GM18909 (cell line): ENCODE results near the gene CIT.

Source experiments
- ATAC-seq: cut with Tn5 transposase; IDR thresholded peaks from one replicate; pipeline ENCODE4 v1.9.1; 2021; ENCODE audit warnings: mild to moderate bottlenecking; ENCODE audit not compliant: unreplicated experiment, poor library complexity

CIT gene

DNA sequence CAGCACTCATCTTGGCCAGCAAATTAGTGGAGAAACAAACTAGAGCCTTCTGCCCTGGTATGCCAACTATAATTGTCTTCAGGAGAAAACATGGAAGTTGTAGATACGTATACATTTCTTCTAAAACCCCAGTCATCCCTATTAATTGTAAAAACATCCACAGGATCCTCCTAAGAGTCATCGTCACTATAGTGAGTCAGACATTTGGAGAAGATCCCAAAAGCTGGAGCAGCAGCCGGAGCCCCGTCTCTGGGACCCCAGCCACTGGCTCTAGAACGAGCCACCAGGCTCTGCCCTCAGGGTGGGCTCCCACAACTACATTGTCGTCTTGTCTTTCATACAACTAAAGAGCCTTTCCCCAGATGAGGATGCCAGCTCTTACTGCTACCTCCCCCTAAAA lies 193.7 kb downstream of the CIT start:
- ATAC-seq = no peak

DNA sequence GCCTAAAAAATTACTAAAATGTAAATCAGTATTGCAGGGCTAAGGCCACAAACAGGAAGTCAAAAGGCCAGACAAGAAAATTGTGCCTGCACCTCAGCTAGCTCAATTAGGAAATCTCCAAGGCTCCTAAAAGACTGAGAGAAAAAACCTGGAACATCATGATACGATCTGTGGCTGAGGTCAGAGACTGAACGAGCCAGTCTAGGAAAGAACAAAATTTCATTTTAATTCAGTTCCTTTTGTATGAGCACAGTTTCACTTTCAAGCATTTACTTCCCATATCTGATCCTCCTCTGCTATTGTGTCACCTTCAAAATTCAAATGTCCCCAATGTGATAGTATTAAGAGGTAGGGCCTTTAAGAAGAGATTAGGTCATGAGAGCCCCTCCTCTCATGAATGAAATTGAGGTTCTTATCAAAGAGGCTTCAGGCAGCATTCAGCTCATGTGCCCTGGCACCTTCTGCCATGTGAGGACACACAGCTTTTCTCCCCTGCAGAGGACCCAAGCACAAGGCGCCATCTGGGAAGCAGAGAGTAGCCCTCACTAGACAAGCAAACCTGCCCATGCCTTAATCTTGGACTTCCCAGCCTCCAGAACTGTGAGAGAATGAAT lies 194.4 kb downstream of the CIT start:
- peak; percentile 45 for ATAC-seq

DNA sequence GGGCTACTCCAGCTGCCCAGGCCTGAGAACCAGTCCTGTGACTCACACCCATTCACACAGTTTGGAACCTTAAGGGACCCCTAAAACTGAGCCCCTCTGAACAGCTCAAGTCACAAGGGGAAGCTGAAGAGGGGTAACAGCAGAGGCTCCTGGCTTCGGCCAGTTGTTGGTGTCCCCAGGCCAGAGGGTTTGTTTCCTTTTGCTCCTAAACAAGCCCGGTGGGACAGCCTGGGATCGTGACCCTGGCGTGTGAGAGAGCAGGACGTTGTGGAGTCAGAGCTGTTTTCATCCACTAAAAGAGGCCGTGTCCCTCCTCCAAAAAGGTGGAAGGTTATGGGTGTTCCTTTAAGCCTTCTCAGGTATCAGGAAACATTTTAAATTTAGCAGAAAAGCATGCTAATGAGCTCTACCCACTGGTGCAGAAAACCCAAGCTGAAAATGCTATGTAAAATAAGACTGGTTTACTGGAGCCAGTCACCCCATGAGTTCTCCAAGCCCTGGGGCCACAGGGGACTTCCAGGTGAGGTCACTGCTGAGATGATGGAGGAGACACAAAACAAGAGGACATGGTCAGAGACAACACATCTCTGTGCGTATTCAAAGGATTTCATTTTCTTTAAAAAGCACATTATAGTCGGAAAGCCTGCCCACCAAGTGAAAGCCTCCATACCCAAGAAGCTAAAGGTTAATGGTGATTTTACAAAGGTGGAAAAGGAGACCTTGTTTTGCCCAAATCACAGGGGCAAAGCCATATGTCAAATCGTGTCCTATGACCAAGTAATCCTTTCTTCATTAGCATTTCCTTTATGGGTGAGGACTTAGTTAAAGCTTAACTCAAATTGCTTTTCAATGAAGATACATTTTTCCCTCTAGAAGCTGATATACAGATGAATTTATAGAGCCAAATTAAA lies 195.1 kb downstream of the CIT start:
- peak; percentile 50 for ATAC-seq

DNA sequence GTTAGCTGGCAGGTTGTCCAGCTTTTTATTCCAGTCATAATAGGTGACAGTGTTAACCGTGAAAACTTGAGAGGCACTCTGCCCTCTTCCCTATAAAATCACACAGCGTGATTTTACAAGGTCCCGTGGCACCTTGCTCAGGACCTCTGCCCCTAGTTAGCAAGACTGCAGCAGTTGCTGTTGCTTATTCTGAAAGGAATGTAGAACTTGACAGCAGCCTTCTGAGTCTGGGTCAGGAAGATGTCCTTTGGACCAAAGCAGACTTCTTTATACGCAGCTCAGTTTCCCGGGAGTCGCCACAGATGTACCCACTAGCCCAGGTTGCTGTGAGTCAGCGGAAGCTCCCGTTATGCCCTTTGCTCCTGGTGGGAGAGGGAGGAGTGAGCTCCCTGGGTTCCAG lies 196.0 kb downstream of the CIT start:
- no peak for ATAC-seq

DNA sequence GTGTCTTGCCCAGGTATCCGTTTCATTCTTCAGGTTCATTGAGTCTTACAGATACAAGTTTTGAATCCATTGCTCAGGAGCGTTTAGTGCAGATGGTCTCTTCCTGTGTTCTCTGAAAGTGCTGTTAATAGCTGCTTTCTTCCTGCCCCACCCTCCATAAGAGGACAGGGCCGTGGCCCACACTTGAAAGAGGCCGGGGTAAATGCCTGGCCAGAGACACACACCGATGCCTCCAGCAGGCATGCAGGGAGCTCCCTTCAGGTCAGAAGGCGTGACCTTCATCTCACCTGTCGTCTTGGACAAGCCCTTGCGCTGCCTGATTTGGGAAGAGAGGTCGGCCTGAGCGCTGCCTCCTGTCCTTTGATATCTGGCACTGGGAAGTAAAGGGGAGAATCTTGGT lies 197.6 kb downstream of the CIT start:
- no peak for ATAC-seq

DNA sequence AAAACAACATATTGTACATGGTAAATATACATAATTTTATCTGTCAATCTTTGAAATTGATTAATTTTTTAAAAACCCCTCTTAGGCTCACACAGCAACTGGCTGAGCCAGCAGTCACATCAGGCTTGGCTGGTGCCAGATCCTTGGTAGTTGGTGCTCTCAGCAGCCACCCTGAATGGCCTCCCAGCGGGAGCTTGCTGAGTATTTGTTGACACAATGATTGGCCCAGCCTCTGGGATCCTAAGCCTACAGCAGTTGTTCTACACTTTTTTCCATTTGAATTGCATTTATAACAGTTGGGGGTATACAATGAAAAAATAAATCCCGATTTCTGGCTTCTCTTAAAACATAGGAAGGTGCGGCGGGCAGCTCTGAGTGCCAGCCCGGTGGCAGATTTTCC lies 198.0 kb downstream of the CIT start:
- ATAC-seq = no peak

DNA sequence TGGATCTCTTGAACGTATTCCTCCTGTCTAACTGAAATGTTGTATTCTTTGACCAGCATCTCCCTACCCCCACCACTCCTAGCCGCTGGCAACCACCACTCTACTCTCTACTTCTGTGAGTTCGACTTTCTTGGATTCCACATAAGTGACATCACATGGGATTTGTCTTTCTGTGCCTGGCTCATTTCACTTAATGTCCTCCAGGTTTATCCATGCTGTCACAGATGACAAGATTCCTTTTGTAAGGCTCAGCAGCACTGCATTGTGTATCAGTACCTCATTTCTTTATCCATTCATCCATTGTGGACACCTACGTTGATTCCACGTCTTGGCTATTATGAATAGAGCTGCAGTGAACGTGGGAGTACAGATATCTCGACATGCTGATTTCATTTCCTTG lies 198.7 kb downstream of the CIT start:
- ATAC-seq = no peak

DNA sequence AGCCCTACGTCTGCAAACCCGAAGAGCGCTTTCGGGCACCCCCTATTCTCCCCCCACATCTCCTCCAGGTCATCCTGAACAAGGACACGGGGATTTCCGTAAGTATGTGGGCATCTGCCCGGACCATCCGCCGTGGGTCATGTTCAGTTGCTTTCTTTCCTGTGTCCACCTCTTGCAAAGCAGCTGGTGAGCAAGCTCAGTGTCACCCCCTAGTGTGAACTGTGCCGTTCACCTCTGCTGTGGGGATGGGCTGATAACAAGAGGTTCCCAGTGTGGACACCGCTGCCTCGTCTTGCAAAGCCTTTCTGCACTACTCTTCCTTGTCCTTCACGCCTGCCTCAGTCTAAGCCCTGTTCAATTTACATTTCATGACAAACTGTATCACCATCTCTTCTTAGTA lies 200.5 kb downstream of the CIT start:
- no peak for ATAC-seq

- no peak for ATAC-seq
Observed at GRCh38 chr12:119676022-119676421, 201.1 kb downstream of the CIT start.

DNA sequence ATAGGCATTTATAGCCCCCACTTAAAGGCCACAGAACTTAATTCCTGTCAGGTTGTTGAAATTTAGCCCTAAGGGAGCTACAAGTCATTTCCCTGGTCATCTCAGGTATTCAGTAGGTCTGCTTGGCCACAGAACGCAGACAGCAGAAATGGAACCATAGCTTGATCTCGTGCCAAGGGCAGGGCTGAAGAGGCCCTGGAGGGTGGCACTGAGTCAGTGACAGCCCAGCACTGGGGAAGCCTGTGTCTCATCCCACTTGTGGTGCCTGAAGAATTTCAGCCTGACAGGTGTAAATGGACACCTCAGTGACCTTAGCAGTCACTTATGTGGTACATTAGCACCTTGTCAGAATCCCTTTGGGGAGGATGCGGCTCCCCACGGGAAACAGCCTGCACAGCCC lies 202.6 kb downstream of the CIT start:
- ATAC-seq = no peak

DNA sequence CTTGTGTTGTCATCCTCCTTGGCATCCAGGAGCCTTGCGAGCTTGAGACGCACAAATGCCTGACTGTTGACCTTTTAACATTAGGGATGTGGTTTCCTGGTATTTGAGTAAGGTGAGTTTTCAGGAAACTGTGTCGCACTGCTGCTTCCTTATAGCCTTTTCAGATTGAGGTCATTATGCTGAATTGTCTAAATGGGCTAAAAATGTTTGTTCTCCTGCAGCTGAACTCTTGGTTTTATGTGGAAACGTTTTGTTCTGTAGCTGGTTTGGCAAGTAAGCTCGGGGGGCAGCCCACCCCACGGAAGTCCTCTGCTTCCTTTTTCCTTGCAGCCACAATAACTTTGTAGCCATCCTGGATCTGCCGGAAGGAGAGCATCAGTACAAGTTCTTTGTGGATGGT lies 203.5 kb downstream of the CIT start:
- no peak for ATAC-seq

GRCh38 chr12:119672194-119672593 lies 204.9 kb downstream of the CIT start:
- ATAC-seq = no peak

DNA sequence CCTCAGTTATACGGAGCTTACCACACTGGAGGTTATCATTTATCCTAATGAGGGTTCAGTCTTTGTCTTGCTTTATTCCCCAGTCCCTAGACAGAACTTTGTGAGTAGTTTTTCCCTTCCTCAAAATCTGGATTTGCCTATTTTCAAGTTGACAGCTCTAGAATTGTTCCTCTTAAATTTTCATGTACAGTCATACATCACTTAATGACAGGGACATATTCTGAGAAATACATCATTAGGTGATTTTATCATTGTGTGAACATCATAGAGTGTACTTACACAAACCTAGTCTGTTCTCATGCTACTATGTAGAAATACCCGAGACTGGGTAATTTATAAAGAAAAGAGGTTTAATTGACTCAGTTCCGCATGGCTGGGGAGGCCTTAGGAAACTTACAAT lies 206.1 kb downstream of the CIT start:
- no peak for ATAC-seq

DNA sequence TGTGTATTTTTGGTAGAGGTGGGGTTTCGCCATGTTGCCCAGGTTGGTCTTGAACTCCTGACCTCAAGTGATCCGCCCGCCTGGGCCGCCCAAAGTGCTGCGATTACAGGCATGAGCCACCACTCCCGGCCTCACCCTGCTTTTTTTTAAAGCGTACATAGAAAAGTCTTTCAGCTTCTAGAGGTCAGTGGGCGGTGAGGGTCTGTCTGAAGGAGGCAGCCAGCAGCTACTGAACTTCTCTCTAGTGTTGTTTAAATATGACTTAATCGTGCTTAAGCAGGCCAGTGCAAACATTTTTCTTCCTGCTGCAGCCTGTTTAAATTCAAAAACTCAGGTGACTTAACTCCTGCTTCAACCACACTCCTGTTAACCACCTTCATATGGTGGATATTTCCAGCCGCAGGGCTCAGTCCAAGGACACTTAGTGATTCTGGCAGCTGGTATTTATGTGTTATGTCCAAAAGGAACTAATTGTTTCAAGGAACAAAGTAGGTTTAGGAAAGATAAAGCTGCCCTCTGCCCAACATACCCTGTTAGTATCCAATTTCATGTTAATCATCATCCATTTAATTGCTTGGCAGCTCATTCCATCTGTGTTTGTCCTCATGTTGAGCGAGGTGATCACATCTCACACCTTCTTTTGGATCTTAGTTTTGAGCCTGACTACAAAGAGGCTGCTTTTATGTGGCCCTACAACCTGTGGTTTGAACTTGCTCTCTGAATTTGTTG lies 207.2 kb downstream of the CIT start:
- ATAC-seq = no peak

- ATAC-seq = no peak
Observed at GRCh38 chr12:119668324-119668841, 208.7 kb downstream of the CIT start.

GRCh38 chr12:119667577-119668323 lies 209.4 kb downstream of the CIT start, which contains the start of gene PRKAB1:
Gene PRKAB1, plus strand, starts transcription at chr12:119668133. Its CDS starts 112 bp downstream, at chr12:119668245.
- ATAC-seq = peak; percentile 97

DNA sequence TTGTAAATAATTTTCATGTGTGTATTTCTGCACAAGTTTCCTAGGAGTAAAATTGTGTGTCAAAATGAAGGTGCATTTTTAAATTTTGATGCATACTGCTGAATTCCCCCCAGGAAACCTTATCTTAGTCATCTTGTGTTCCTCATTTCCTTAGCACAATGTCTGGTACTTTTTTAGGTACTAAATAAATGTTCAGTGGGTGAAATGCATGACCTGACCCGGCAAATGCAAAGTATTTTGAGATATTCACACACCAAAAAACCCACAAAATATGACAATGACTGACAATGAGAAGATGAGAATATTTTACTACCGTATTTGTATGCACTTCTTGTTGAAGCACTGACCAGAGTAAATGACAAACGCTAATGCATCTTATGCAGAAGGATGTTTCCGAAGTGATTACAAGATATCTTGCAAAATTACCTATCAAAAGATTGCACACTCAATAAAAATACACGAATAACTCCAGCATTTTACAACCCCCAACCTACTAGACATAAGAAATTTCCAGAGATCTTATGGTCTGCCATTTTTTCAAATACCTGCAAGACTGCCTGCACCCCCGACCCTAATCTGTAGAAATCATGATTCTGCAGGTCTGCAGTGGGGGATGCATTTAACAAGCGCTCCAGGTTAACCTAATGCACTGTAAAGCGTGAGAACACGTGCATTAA lies 210.1 kb downstream of the CIT start:
- no peak for ATAC-seq

GRCh38 chr12:119666226-119666795 lies 210.8 kb downstream of the CIT start:
- ATAC-seq = no peak

DNA sequence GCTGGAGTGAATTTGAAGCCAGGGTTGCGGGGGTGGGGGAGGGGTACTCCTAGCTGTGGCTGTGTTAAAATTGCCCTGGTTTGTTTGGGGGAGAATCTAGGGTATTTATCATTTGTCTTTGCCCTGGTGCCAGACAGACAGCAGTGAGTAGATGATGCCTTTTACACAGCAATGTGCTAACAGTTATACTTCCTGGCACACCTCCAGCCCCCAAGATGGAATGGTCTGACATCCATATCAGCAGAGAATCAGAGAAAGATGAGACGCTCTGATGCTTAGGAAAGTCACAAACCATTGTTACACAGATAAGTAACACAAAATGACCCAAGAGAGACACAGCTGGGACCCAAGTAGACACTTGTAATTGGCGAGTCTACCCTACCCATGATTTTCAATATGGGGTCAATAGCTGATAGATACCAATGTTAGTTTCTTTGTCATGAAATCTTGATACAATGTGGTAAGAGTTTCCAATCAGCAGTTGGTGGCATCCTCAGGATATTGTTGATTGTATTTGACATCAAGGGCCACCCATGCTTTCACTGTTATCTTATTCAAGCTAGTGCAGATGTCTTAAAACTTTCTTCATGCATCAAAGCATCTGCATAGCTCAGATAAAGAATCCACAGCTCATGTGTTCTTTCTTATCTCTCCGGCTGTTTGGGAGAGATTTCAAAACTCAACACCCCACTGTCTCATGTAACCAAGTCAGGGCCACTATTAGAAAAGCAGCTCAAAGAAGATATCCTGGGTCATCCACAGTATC lies 211.8 kb downstream of the CIT start:
- ATAC-seq = no peak
